ENCODE results near the gene CPLX1. TPM values are rescaled to one million over a fixed set of nuclear protein-coding genes. Genes with fewer than 3 reads are reported as not detected.

Gene CPLX1
- total RNA-seq, 1 donor from 2014 or later: 115 TPM

- Mint-ChIP-seq H3K27me3 (ENCODE audit: unreplicated experiment) (peaks cover 3% of the 10 kb centered on the region), H3K27ac (ENCODE audit: unreplicated experiment) (no peak overlapping the region), H3K4me1 (ENCODE audit: low read depth, unreplicated experiment) (no peaks in the 10 kb centered on the region), H3K9me3 (ENCODE audit: unreplicated experiment) (peaks cover 8% of the 10 kb centered on the region), H3K36me3 (ENCODE audit: unreplicated experiment) (peaks cover 3% of the 10 kb centered on the region), H3K4me3 (ENCODE audit: unreplicated experiment) (no peak overlapping the region)
- DNase-seq: no peak
- TF ChIP-seq CTCF (IDR thresholded peaks at IDR 0.05; ENCODE audit: partially characterized antibody, unreplicated experiment): no peak
These were observed 90.3 kb downstream of the CPLX1 start for GRCh38 chr4:735583-735982.

Other genes with a start within 250 kb of the CPLX1 start
- 22.7 TPM for gene TMEM271, start 249.8 kb downstream of the CPLX1 start, total RNA-seq (ENCODE audit: unreplicated experiment)
- gene PDE6B, start 200.6 kb downstream of the CPLX1 start, total RNA-seq (ENCODE audit: unreplicated experiment): 2.3 TPM
- 230 TPM for gene ATP5ME, start 151.9 kb downstream of the CPLX1 start, total RNA-seq (ENCODE audit: unreplicated experiment)
- gene MYL5, start 151.6 kb downstream of the CPLX1 start, total RNA-seq (ENCODE audit: unreplicated experiment): 13.6 TPM
- not detected for gene SLC49A3, start 137.0 kb downstream of the CPLX1 start, total RNA-seq (ENCODE audit: unreplicated experiment)
- 122 TPM for gene PCGF3, start 120.3 kb downstream of the CPLX1 start, total RNA-seq (ENCODE audit: unreplicated experiment)
- gene GAK, start 106.2 kb upstream of the CPLX1 start, total RNA-seq (ENCODE audit: unreplicated experiment): 123 TPM
- 62.7 TPM for gene TMEM175, start 106.3 kb upstream of the CPLX1 start, total RNA-seq (ENCODE audit: unreplicated experiment)
- 26.2 TPM for gene DGKQ, start 147.4 kb upstream of the CPLX1 start, total RNA-seq (ENCODE audit: unreplicated experiment)
- 20.3 TPM for gene IDUA, start 160.9 kb upstream of the CPLX1 start, total RNA-seq (ENCODE audit: unreplicated experiment)
- gene SLC26A1, start 167.3 kb upstream of the CPLX1 start, total RNA-seq (ENCODE audit: unreplicated experiment): 0.54 TPM
- 20.9 TPM for gene FGFRL1, start 185.5 kb upstream of the CPLX1 start, total RNA-seq (ENCODE audit: unreplicated experiment)

Data from glutamatergic neuron (in vitro differentiated cells).